ENCODE results near the gene CDH23. TPM values are rescaled to one million over a fixed set of nuclear protein-coding genes. Genes with fewer than 3 reads are reported as not detected.

CDH23 gene
- total and polyA plus RNA-seq, 2 donors (not counting 1 experiment from before 2014, with no cell fraction given): 0.37 to 0.89 TPM

DNA sequence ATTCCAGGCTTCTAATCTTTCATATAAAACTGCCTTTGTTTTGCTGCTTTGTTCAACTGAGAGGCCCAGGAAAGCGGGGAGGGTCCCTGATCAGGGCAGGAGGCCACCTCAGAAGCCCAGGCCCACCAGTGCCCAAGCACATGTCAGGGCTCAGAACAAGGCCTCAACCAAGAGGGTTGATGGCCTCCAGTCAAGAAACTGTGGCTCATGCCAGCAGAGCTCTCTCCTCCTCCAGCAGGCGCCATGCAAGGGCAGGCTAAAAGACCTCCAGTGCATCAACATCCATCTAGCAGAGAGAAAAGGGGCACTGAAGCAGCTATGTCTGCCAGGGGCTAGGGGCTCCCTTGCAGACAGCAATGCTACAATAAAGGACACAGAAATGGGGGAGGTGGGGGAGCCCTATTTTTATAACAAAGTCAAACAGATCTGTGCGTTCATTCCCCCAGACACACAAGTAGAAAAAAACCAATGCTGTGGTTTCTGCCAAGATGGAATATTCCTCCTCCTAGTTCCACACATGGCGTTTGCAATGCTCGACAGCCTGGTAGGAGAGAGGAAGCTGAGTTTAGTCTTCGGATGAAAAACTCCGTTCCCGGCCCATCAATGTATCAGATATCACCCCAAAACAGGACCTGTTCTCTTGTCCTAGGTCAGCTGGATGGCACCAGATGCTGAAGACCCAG lies 420.4 kb downstream of the CDH23 start:
- WGBS (ENCODE audit: insufficient coverage): 100% methylated on average over 2 of the region's 8 CpGs
- POLR2A ChIA-PET: no interaction called here
- DNase-seq (no peak), ATAC-seq (ENCODE audit: low read depth) (no peak)
- Histone ChIP-seq H3K4me2 (replicated peaks; ENCODE audit: low read depth, low read length, poor library complexity, severe bottlenecking) (no peak overlapping the region), H3K27me3 (replicated peaks in 1 of 4; ENCODE audit: control extremely low read depth in 1 of 4, control insufficient read depth in 3 of 4, insufficient read depth in 4 of 4, low read length in 3 of 4) (no peaks in the 10 kb centered on the region), H3K4me3 (ENCODE audit: control extremely low read depth in 1 of 5, extremely low read depth in 1 of 5, insufficient read depth in 1 of 5, low read depth in 2 of 5, low read length in 4 of 5) (no peak overlapping the region), H3K36me3 (replicated peaks in 1 of 2; ENCODE audit: control extremely low read depth in 1 of 2, control insufficient read depth in 1 of 2, extremely low read depth in 1 of 2, insufficient read depth in 2 of 2, low read length in 1 of 2) (peaks cover 2 to 67% of the 10 kb centered on the region in 2 experiments), H3K9me3 (ENCODE audit: control extremely low read depth in 1 of 3, control insufficient read depth in 2 of 3, insufficient read depth in 1 of 3, low read length in 2 of 3) (no peaks in the 10 kb centered on the region), H3K9ac (ENCODE audit: low read length) (no peak overlapping the region), H3K79me2 (ENCODE audit: control insufficient read depth, insufficient read depth, low read length) (no peaks in the 10 kb centered on the region), H3K4me1 (ENCODE audit: control insufficient read depth in 2 of 2, insufficient read depth in 2 of 2, low read length in 2 of 2) (peaks cover 1 to 4% of the 10 kb centered on the region in 2 donors), H3K27ac (ENCODE audit: low read length in 2 of 2) (no peak overlapping the region), H4K20me1 (ENCODE audit: control insufficient read depth, insufficient read depth, low read length, poor library complexity, severe bottlenecking) (no peaks in the 10 kb centered on the region), H2AFZ (ENCODE audit: insufficient read depth, low read depth, low read length, poor library complexity, severe bottlenecking) (no peak overlapping the region)
- CTCF ChIA-PET: interaction anchor here (0.8 to 8.6 kb wide), 5 partner anchors 13 to 232 kb away, joined by 3 to 106 read pairs (median 3); no protein-coding TSS in a partner anchor
- peaks cover 3% of the 10 kb centered on the region for H3K4me1 Mint-ChIP-seq
- no peaks in the 10 kb centered on the region for H3K27me3 Mint-ChIP-seq
- intact Hi-C loops (cut with micrococcal nuclease): no loop called here
- no peak overlapping the region for H3K27ac Mint-ChIP-seq
- no peak overlapping the region for H3K4me3 Mint-ChIP-seq
- no peak for TF ChIP-seq CTCF (IDR thresholded peaks at IDR 0.05)
- no peak for TF ChIP-seq EZH2 (IDR thresholded peaks at IDR 0.05; ENCODE audit: borderline replicate concordance, insufficient read depth, low read depth, low read length, poor library complexity, severe bottlenecking)
- H3K9me3 Mint-ChIP-seq (ENCODE audit: insufficient read depth): no peaks in the 10 kb centered on the region
